ENCODE results near the gene GCLC. TPM values are rescaled to one million over a fixed set of nuclear protein-coding genes. Genes with fewer than 3 reads are reported as not detected.

GCLC gene
- total and polyA plus RNA-seq, 2 experiments from 2014 or later = 16.9 to 40.3 TPM

DNA sequence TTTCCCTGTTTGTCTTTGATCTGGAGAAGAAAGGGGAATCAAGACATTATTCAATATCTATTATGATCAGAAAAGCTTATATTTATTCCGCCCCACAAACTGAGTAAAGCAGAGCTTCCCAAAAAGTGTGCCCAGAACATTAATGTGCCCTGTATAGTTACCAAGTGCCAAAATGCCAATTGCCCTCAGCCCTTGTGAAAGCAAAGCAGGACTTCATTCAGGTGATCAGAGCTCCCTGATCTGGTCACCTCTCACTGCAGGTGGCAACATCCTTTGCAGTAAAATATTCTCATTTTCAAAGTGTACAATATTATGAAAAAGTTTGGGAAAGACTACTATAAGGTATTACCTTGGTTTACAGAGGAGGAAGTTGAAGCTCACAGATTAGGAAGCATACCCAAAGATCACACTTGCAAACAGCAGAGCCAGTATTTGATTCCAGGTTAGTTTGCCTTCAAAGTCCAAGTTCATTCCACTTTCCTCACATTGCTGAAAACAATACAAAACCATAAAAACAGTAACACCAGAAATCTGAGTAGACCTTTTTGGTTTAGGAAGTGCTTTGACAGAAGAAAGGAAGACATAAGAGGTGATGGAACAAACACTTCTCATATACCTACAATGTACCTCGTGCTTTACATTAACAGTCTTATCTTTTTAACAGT, 19.6 kb upstream of the GCLC start (continued):
- TF ChIP-seq, protein P1, sequence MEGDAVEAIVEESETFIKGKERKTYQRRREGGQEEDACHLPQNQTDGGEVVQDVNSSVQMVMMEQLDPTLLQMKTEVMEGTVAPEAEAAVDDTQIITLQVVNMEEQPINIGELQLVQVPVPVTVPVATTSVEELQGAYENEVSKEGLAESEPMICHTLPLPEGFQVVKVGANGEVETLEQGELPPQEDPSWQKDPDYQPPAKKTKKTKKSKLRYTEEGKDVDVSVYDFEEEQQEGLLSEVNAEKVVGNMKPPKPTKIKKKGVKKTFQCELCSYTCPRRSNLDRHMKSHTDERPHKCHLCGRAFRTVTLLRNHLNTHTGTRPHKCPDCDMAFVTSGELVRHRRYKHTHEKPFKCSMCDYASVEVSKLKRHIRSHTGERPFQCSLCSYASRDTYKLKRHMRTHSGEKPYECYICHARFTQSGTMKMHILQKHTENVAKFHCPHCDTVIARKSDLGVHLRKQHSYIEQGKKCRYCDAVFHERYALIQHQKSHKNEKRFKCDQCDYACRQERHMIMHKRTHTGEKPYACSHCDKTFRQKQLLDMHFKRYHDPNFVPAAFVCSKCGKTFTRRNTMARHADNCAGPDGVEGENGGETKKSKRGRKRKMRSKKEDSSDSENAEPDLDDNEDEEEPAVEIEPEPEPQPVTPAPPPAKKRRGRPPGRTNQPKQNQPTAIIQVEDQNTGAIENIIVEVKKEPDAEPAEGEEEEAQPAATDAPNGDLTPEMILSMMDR (conservative IDR thresholded peaks at IDR 0.05; ENCODE audit: low read depth in 2 of 2) = no peak
- TF ChIP-seq, protein P2, sequence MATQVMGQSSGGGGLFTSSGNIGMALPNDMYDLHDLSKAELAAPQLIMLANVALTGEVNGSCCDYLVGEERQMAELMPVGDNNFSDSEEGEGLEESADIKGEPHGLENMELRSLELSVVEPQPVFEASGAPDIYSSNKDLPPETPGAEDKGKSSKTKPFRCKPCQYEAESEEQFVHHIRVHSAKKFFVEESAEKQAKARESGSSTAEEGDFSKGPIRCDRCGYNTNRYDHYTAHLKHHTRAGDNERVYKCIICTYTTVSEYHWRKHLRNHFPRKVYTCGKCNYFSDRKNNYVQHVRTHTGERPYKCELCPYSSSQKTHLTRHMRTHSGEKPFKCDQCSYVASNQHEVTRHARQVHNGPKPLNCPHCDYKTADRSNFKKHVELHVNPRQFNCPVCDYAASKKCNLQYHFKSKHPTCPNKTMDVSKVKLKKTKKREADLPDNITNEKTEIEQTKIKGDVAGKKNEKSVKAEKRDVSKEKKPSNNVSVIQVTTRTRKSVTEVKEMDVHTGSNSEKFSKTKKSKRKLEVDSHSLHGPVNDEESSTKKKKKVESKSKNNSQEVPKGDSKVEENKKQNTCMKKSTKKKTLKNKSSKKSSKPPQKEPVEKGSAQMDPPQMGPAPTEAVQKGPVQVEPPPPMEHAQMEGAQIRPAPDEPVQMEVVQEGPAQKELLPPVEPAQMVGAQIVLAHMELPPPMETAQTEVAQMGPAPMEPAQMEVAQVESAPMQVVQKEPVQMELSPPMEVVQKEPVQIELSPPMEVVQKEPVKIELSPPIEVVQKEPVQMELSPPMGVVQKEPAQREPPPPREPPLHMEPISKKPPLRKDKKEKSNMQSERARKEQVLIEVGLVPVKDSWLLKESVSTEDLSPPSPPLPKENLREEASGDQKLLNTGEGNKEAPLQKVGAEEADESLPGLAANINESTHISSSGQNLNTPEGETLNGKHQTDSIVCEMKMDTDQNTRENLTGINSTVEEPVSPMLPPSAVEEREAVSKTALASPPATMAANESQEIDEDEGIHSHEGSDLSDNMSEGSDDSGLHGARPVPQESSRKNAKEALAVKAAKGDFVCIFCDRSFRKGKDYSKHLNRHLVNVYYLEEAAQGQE (IDR thresholded peaks at IDR 0.05; ENCODE audit: unreplicated experiment) = no peak
- TF ChIP-seq EZH2 (IDR thresholded peaks at IDR 0.05; ENCODE audit: low read depth, unreplicated experiment) (no peak), STAT1 (IDR thresholded peaks at IDR 0.05; ENCODE audit: unreplicated experiment) (no peak), ZNF114 (CRISPR knock-in tag; IDR thresholded peaks at IDR 0.05) (no peak), ZNF331 (CRISPR knock-in tag; IDR thresholded peaks at IDR 0.05; ENCODE audit: low read depth) (no peak), CREB1 (CRISPR knock-in tag; IDR thresholded peaks at IDR 0.05; ENCODE audit: low read depth) (no peak)

DNA sequence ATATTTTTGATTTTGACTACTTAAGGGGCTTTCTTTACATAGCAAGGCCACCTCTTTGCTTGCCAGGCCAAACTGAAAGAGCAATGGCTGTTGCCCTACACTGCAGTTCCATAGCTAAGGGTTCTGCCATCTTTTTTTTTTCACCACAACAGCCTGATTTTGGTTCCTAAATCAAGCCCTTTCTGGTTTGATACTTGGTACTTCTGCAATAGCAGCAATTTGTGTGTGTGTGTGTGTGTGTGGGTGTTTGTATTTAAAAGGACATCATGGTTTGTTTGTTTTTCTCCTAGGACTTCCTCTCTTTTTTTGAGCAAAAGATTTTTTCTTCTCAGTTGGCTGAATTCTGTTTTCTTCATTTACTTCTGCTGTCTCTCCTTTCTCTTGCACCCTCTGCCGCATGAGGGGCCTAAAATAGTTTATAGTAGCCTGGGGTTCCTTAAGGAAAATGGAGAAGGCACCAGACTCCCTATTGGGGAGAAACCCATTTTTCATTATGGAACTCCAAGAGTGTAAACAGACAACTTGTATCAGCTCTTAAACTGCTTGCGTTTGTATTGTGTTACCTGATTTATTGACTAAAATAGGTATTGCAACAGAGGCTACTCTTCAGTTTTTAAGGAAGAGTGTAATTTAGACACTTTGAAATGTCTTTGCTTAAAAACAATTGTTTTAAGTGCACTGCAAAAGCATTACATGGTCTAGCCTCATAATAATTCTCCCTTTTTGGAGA, 12.2 kb upstream of the GCLC start:
- H3K4me3 ChIP-seq = no peak overlapping the region
- Mint-ChIP-seq H3K36me3 (ENCODE audit: low read depth) (peaks cover 33% of the 10 kb centered on the region), H3K27ac (no peak overlapping the region), H3K9me3 (peaks cover 81% of the 10 kb centered on the region), H3K4me1 (no peaks in the 10 kb centered on the region), H3K27me3 (ENCODE audit: insufficient read depth, low read depth, poor library complexity) (peaks cover 5% of the 10 kb centered on the region), H3K4me3 (no peak overlapping the region)
- H3K27me3 ChIP-seq (ENCODE audit: insufficient read depth) = no peaks in the 10 kb centered on the region
- no peak overlapping the region for H2AFZ ChIP-seq
- no peaks in the 10 kb centered on the region for H3K4me1 ChIP-seq (ENCODE audit: insufficient read depth)
- H3K79me2 ChIP-seq (replicated peaks; ENCODE audit: insufficient read depth) = no peaks in the 10 kb centered on the region
- no peaks in the 10 kb centered on the region for H3K9me2 ChIP-seq (ENCODE audit: insufficient read depth)
- H3K27ac ChIP-seq (ENCODE audit: low read depth) = no peak overlapping the region
- H4K20me1 ChIP-seq (replicated peaks; ENCODE audit: insufficient read depth) = no peaks in the 10 kb centered on the region
- ATAC-seq (no peak), DNase-seq (ENCODE audit: low spot score) (no peak)
- peaks cover 30% of the 10 kb centered on the region for H3K36me3 ChIP-seq (ENCODE audit: insufficient read depth)
- H3K4me2 ChIP-seq = no peak overlapping the region
- H3F3A ChIP-seq (replicated peaks; ENCODE audit: low read depth) = no peaks in the 10 kb centered on the region
- TF ChIP-seq STAT1 (IDR thresholded peaks at IDR 0.05; ENCODE audit: unreplicated experiment) (no peak), POLR2AphosphoS5 (IDR thresholded peaks at IDR 0.05; ENCODE audit: low read depth) (no peak), ETS1 (IDR thresholded peaks at IDR 0.05) (no peak), EZH2phosphoT487 (IDR thresholded peaks at IDR 0.05; ENCODE audit: unreplicated experiment) (no peak), EZH2 (IDR thresholded peaks at IDR 0.05; ENCODE audit: low read depth, unreplicated experiment) (no peak), NANOG (IDR thresholded peaks at IDR 0.05; ENCODE audit: borderline replicate concordance) (no peak), ZNF114 (CRISPR knock-in tag; IDR thresholded peaks at IDR 0.05) (no peak)
- TF ChIP-seq, protein P2 (IDR thresholded peaks at IDR 0.05; ENCODE audit: unreplicated experiment) = no peak
